Muscle layer of duodenum (tissue), 2 donors: ENCODE results near the gene SYCE3.

Experiments
- H3K27ac ChIP-seq: one replicate; pipeline ENCODE4 v1.7.0; 2013; ENCODE audit warnings: mild to moderate bottlenecking, low read length
- H3K27me3 ChIP-seq: one replicate; pipeline ENCODE4 v1.7.0; 2013; ENCODE audit warnings: low read depth, mild to moderate bottlenecking, control low read depth, low read length
- H3K36me3 ChIP-seq, 2 donors: one replicate each; pipeline ENCODE4 v1.7.0; 2013; ENCODE audit warnings: low read length in 2 of 2, control low read depth in 1 of 2, mild to moderate bottlenecking in 1 of 2; ENCODE audit not compliant: insufficient read depth in 2 of 2, control insufficient read depth in 1 of 2
- H3K4me1 ChIP-seq, 2 donors: one replicate each; pipeline ENCODE4 v1.7.0; 2013; ENCODE audit warnings: low read length in 2 of 2, mild to moderate bottlenecking in 2 of 2, control low read depth in 1 of 2, moderate library complexity in 1 of 2; ENCODE audit not compliant: insufficient read depth in 2 of 2, control insufficient read depth in 1 of 2
- H3K4me3 ChIP-seq, 2 donors: one replicate each; pipeline ENCODE4 v1.7.0; 2013; ENCODE audit warnings: low read length in 2 of 2, low read depth in 1 of 2, mild to moderate bottlenecking in 1 of 2
- H3K9me3 ChIP-seq, 2 donors: one replicate each; pipeline ENCODE4 v1.7.0; 2013; ENCODE audit warnings: low read length in 2 of 2, control low read depth in 1 of 2, mild to moderate bottlenecking in 1 of 2; ENCODE audit not compliant: control insufficient read depth in 1 of 2
- donor health status: healthy.

The SYCE3 gene

DNA sequence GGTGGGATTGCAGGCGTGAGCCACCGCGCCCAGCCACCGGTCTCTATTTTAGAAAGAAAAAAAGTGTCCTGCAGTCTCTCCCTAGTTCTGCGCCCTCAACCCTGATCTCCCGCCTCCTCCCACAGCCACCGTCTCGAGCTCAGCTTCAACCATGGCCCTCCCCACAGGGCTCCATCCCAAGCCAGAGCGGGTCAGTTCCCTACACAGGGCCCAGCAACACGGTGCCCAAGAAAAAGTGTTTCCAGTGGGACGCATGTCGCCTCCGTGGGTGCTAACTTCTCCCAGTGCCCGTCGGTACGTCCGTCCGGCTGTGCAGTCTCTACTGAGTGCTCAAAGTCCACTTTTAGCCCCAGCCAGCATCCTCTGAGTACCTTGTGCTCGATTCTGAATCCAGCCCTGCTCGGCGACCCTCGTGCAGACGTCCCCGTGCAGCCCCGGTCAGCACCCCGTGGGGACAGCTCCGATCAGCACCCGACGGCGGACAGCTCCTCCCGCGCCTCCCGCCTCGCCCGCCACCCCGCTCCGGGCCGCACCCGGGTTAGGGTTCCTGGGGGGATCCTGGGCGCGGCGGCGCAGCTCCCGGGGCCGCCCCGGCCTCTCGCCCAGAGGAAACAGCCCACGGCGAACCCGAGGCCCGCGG lies 37.2 kb upstream of the SYCE3 start:
- H3K4me3 ChIP-seq: peak overlapping the region in 1 of 2 donors; percentile 32
- peaks cover 28% of the 10 kb centered on the region for H3K27me3 ChIP-seq
- peaks cover 0 to 7% of the 10 kb centered on the region in 2 donors for H3K36me3 ChIP-seq
- H3K9me3 ChIP-seq: no peaks in the 10 kb centered on the region
- peaks cover 0 to 4% of the 10 kb centered on the region in 2 donors for H3K4me1 ChIP-seq
- no peak overlapping the region for H3K27ac ChIP-seq

DNA sequence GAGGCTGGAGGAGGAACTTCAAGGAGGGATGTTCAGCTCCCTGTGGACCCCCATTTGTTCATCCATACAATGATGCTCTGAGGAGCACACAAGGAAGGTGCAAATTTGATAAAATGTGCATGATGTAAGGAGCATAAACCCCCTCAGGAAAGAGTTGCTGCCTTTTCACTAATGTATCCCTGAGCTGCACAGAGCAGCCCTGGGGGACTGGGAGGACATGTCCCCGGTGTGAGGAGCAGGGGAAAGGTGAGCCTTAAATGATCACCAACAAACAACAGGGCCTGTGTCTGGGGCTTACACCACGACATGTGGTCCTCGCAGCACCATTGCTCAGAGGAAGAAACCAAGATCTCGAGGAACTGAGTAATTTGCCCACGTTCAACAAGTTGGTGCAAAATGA lies 34.4 kb upstream of the SYCE3 start:
- H3K4me1 ChIP-seq: peaks cover 0 to 4% of the 10 kb centered on the region in 2 donors
- H3K36me3 ChIP-seq: peaks cover 0 to 7% of the 10 kb centered on the region in 2 donors
- H3K4me3 ChIP-seq: no peak overlapping the region
- H3K27me3 ChIP-seq: peaks cover 13% of the 10 kb centered on the region
- H3K27ac ChIP-seq: no peak overlapping the region
- no peaks in the 10 kb centered on the region for H3K9me3 ChIP-seq

DNA sequence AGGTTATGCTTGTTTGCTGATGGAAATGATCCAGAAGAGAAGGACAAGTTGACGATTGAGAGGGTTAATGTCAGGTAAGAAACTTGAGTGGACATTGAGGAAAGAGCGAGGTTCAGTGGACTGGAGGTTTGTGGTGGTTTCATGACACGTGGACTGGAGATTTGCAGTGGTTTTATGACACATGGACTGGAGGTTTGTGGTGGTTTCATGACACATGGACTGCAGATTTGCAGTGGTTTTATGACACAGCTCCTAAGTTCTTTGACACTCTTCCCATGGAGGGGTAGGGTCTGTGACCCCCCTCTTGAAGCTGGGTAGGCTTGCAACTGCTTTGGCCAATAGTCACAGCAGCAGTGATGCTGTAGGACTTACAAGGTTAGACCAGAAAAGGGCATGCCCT lies 32.5 kb upstream of the SYCE3 start:
- no peak overlapping the region for H3K4me3 ChIP-seq
- H3K27ac ChIP-seq: no peak overlapping the region
- H3K27me3 ChIP-seq: peaks cover 11% of the 10 kb centered on the region

DNA sequence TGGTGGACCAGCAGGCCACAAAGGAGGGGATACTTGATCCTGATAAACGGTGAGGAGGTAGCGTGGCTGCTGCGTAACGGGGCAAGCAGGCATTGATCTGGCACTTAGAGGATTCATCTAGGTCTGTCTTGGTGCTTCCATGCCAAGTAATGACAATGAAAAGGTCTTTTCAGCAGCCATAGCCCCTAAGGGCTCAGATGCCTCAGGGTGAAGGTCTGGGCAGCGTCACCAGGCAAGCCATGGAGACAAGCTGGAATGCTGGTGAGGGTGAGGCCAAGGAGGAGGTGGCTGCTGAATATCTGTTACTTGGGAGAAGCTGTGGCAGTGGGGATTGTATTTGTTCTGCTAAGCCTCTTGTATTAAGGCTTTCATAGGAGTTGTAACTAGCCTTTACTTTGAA lies 24.7 kb upstream of the SYCE3 start:
- H3K27me3 ChIP-seq: no peaks in the 10 kb centered on the region
- peaks cover 0 to 6% of the 10 kb centered on the region in 2 donors for H3K4me1 ChIP-seq
- H3K9me3 ChIP-seq: no peaks in the 10 kb centered on the region
- H3K36me3 ChIP-seq: peaks cover 0 to 2% of the 10 kb centered on the region in 2 donors
- H3K27ac ChIP-seq: no peak overlapping the region
- no peak overlapping the region for H3K4me3 ChIP-seq

More for the DNA sequence above, 32.5 kb upstream of the SYCE3 start:
- Histone ChIP-seq H3K4me1 (no peaks in the 10 kb centered on the region), H3K36me3 (peaks cover 0 to 7% of the 10 kb centered on the region in 2 donors), H3K9me3 (no peaks in the 10 kb centered on the region)

DNA sequence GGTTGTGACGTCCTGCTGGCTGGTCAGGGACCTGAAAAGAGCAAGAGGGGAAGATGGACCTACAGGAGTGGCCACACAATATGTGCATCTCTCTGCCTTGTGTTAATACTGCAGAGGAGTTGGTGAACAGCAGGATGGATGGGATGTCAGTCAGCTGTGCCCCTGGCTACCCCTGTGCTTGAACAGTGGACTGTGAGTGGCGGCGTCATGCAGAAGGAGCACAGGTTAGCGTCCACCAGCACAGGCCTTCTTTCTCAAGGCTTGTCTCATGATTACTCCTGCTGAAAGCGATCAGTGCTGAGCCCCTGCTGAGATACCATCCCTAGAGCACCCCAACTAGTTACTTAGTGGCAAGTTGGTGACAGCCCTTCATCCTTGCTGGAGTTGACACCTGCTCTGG lies 23.7 kb upstream of the SYCE3 start:
- Histone ChIP-seq H3K27me3 (no peaks in the 10 kb centered on the region), H3K36me3 (peaks cover 0 to 3% of the 10 kb centered on the region in 2 donors), H3K4me1 (peaks cover 6 to 10% of the 10 kb centered on the region in 2 donors), H3K9me3 (no peaks in the 10 kb centered on the region), H3K27ac (no peak overlapping the region), H3K4me3 (no peak overlapping the region)

DNA sequence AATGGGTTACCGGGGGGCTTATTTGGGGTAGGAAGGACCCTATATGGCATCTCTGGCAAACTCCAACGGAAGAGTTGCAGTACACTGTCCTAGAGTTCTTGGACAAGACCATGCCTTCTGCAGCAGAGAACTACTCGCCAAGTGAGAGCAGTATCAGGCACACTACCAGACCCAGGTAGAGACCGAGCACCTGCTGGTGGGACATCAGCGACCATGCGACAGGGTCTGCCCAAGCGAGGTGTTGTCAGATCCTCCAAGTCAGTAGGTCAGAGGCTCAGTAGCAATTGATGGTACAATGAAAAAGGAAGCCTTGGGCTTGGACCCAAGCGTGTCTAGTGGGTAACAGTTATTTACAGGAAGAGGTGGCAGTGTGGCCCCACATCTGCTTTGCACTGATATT lies 23.1 kb upstream of the SYCE3 start:
- Histone ChIP-seq H3K4me3 (no peak overlapping the region), H3K9me3 (no peaks in the 10 kb centered on the region), H3K27ac (no peak overlapping the region), H3K36me3 (peaks cover 0 to 3% of the 10 kb centered on the region in 2 donors), H3K27me3 (no peaks in the 10 kb centered on the region), H3K4me1 (peaks cover 10 to 11% of the 10 kb centered on the region in 2 donors)

DNA sequence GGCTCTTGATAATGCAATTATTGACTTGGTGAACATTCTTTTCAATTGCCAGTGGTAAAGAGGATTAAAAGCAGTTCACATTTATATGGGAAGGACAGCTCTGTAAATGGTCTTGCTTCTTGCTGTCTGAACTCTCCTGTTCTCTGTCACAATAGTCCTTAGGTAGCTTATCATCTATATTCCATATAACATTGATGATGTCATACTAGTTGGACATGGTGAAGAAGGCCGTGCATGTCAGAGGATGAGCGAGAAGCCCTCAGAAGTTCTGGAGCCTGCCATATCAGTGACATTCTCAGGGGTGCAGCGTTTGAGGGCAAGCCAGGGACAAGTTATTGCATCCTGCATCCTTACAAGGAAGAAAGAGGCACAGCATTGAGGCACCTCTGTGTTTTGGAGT lies 22.5 kb upstream of the SYCE3 start:
- peaks cover under 1 to 3% of the 10 kb centered on the region in 2 donors for H3K36me3 ChIP-seq
- H3K9me3 ChIP-seq: no peaks in the 10 kb centered on the region
- H3K27ac ChIP-seq: no peak overlapping the region
- no peak overlapping the region for H3K4me3 ChIP-seq
- H3K4me1 ChIP-seq: peaks cover 10 to 11% of the 10 kb centered on the region in 2 donors
- H3K27me3 ChIP-seq: no peaks in the 10 kb centered on the region

DNA sequence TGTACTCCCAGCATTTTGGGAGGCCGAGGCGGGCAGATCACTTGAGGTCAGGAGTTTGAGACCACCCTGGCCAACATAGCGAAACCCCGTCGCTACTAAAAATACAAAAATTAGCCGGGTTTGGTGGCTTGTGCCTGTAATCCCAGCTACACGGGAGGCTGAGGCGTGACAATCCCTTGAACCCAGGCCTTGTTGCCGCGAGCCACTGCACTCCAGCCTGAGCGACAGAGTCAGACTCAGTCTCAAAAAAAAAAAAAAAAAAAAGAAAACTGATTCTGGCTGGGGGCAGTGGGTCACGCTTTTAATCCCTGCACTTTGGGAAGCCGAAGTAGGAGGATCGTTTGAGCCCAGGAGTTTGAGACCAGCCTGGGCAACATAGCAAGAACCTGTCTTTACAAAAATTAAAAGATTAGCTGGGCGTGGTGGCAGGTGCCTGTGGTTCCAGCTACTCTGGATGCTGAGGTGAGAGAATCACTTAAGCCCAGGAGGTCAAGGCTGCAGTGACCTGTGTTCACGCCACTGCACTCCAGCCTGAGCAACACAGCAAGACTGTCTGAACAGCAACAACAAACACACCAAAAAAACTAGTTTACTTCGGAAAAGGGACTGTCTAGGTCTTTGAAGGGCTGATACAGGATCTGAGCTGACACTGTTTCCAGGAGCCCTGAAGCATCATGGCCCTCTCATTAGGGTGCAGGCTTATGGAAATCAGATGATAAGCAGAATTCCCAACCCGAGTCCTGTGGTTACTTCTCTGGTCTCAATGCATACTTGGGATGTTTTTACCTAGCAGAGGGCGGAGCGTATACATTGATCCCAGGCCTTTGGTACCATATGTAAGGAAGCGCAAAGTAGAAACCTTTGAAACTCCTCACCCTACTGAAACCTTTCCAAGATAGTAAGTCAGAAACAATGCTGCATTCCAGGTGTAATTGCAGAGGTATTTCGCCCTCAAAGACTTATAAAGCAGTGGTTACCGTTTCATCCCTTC lies 21.7 kb upstream of the SYCE3 start:
- Histone ChIP-seq H3K36me3 (peaks cover 3 to 5% of the 10 kb centered on the region in 2 donors), H3K4me3 (peak overlapping the region in 1 of 2 donors; percentile 83), H3K4me1 (peaks cover 10 to 11% of the 10 kb centered on the region in 2 donors), H3K27ac (no peak overlapping the region), H3K27me3 (no peaks in the 10 kb centered on the region), H3K9me3 (no peaks in the 10 kb centered on the region)

DNA sequence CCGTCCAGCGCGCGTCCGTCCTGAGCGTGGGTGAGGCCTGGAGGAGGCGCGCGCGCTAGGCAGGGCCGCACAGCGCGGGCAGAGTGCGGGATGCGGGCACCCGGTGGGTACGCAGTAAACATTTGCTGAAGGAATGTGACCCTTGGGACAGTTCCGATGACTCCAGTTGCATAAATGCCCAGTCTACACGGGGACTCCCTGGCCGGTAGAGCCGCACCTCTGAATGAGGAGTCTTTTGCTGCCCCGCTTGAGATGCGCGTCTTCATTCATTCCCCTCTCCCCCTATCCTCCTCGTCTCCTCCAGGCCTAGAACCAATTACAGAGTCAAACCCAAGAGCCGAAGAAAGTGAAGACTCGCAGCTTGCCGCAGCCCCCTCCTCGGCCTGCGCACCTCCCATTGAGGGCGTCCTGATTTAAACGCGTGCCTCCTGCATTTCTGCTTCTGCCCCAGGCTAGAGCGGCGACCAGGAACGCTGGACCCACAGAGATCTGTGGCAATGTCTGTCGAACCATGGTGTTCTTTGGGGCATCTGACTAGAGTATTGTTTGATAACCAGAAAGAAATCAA lies 20.7 kb upstream of the SYCE3 start:
- Histone ChIP-seq H3K4me1 (peaks cover 10 to 20% of the 10 kb centered on the region in 2 donors), H3K4me3 (peak overlapping the region; percentile 74 to 83), H3K36me3 (peaks cover 3 to 5% of the 10 kb centered on the region in 2 donors), H3K27ac (no peak overlapping the region), H3K27me3 (no peaks in the 10 kb centered on the region), H3K9me3 (no peaks in the 10 kb centered on the region)

DNA sequence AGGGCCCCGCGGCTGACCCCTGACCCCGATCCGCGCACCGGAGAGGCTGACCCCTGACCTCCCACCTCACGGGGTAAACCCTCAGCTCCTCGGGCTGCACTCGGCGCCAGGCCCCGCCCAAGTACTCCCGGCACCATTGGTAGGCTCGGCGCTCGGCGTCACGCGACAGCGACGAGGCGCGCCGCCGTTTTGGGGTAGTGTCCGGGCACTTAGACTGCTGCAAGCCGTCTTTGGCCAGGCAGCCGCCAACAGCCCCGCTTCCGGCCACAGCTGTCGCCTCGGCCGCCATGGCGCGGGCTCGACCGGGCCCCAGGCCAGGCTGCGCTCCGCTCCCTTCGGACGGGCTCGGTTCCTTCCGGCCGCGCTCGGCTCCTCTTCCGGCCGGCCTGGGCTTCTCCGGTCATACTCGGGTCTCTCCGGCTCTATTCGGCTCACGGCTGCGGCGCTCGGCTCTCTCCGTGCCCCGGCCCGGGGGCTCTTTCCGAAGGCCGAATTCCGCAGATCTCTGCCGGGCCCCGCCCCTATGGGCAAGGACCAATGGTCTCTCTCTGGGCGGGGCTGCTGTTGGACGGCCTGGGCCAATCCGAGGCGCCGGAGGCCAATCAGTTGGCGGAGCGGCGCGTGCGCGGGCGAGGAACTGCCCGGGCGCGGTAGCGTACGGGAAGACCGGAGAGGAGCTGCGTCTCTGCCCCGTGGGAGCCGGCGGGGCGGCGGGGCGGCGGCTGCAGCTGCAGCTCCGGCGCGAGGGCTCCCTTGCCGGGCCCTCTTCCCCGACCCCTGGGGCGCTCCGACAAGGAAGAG lies 20.0 kb upstream of the SYCE3 start, which contains the start of gene CHKB:
CHKB (minus strand) TSS at position 357 of the 801 bp plus-strand sequence; CDS start at position 289, 68 bp downstream.
- Histone ChIP-seq H3K9me3 (no peaks in the 10 kb centered on the region), H3K4me3 (peak within 1 kb of the TSS; percentile 74 to 83), H3K4me1 (peaks cover 10 to 23% of the 10 kb centered on the region in 2 donors), H3K36me3 (peaks cover 3 to 5% of the 10 kb centered on the region in 2 donors), H3K27ac (peak within 1 kb of the TSS; percentile 84), H3K27me3 (no peaks in the 10 kb centered on the region)
